Neural progenitor cell (in vitro differentiated cells): Measurements from ENCODE around the gene TRPM3.

Experiments used
- EZH2 ChIP-seq: fragments of 200-600 bp; sonication (generic); IDR thresholded peaks from 2 replicates; pipeline ENCODE4 v1.6.1; 2017; ENCODE audit warnings: antibody characterized with exemption, mild to moderate bottlenecking, moderate library complexity
- EZH2phosphoT487 ChIP-seq: fragments of 200-600 bp; sonication (generic); IDR thresholded peaks from 2 replicates; pipeline ENCODE4 v1.6.1; 2017; ENCODE audit warnings: antibody characterized with exemption
- TF ChIP-seq, protein P1 (sequence below): fragments of 200-600 bp; sonication (generic); IDR thresholded peaks from 2 replicates; pipeline ENCODE4 v1.5.1; 2017; ENCODE audit warnings: antibody characterized with exemption, mild to moderate bottlenecking

DNA sequence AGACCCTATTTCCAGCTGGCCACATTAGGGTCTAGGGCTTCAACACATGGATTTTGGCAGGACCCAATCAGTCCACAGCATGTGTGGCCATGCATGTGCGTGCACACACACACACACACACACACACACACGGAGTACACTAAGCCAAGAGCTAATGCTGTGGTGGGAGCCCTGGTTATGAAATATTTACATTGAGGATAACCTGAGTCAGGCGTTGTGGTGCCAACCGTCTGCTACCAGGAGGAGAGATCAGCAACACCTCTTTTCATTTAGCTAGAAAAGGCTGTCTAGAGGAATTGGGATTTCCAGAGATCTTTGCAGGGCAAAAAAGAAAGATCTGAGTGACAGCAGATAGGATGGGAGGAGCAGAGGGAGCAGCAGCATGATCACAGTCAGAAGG is 141.5 kb downstream of the TRPM3 start:
- TF ChIP-seq, protein P1, sequence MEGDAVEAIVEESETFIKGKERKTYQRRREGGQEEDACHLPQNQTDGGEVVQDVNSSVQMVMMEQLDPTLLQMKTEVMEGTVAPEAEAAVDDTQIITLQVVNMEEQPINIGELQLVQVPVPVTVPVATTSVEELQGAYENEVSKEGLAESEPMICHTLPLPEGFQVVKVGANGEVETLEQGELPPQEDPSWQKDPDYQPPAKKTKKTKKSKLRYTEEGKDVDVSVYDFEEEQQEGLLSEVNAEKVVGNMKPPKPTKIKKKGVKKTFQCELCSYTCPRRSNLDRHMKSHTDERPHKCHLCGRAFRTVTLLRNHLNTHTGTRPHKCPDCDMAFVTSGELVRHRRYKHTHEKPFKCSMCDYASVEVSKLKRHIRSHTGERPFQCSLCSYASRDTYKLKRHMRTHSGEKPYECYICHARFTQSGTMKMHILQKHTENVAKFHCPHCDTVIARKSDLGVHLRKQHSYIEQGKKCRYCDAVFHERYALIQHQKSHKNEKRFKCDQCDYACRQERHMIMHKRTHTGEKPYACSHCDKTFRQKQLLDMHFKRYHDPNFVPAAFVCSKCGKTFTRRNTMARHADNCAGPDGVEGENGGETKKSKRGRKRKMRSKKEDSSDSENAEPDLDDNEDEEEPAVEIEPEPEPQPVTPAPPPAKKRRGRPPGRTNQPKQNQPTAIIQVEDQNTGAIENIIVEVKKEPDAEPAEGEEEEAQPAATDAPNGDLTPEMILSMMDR, result no peak
- no peak for TF ChIP-seq EZH2
- TF ChIP-seq EZH2phosphoT487, result no peak
